CD4-positive, alpha-beta T cell treated with Interferon alpha-2 for 1 hour (primary cell): ENCODE results near the gene DHRS3.
"Not testable (repeated sequence)": the region's sequence is repeated elsewhere in the genome, so short reads cannot be mapped to it uniquely, and the experiment has no call there.

Experiments
- DNase-seq, 2 donors: peaks; one replicate each; pipeline ENCODE4 v3.0.0-alpha.2; 2020 to 2022

The DHRS3 gene

GRCh38 chr1:12551584-12551983 lies 66.4 kb downstream of the DHRS3 start:
- no peak for DNase-seq

- DNase-seq: no peak
Measured at GRCh38 chr1:12549460-12550349, 68.3 kb downstream of the DHRS3 start.

DNA sequence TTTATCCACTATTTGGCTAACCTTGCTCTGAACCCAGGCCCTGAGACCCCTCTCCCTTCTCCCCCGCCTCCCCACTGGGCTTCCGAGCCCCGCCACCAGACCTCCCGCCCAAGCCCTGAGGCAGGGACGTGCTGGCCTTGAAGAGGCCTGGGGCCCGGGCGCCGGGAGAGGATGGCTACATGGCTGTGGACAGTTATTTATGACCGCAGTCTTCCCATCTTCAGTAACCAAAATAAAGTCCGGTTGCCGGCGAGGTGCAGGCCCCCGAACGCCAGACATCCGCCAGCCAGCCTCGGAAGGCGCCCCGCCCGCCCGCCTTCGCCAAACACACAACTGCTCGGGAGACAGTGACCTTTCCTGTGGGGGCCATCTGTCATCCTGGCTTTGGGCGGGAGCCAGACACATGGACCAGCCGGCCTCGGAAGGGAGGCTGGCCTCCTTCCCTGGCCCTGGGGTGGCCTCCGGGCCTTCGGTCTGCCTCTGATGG lies 69.0 kb downstream of the DHRS3 start:
- DNase-seq: no peak

- no peak for DNase-seq
Measured at GRCh38 chr1:12548279-12548972, 69.6 kb downstream of the DHRS3 start.

- no peak for DNase-seq
Measured at GRCh38 chr1:12547586-12548225, 70.3 kb downstream of the DHRS3 start.

DNA sequence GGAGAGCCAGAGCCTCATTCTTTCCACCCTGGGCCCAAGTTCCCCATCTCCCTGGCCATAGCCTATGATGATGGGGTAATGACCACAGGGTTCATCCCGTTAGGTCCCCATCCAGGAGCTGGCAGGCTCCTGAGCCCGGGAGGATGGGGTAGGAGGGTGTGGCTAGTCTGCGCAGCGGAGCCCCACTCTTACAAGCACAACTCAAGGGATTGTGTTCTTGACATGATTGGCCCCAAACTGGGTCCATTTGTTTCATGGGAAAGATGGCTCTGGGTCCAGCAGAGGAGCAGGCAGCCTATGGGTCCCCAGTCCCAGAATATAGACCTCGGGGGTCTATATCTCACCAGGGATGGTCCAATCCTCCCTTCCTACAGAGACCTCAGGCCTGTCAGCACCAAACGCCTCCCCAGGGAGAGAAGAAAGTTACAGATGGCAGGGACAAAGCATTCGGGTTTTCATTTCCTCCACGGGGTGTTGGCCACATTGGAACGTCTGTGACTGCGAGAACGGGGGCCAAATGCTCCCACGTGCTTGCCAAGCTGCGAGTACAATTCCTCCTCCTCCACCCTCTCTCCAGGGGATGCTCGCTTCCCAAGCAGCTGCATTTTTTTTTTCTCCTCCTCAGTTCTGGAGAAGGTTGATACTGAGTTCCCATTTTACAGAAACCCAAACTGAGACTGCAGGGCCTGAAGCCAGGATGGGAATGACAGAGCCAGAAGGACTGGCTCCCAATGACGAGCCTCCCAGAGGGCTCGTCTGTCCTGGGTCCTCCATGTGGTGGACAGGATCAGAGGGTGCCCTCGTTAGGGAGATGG lies 71.0 kb downstream of the DHRS3 start:
- no peak for DNase-seq

GRCh38 chr1:12544992-12545391 lies 73.0 kb downstream of the DHRS3 start:
- DNase-seq: no peak

DNA sequence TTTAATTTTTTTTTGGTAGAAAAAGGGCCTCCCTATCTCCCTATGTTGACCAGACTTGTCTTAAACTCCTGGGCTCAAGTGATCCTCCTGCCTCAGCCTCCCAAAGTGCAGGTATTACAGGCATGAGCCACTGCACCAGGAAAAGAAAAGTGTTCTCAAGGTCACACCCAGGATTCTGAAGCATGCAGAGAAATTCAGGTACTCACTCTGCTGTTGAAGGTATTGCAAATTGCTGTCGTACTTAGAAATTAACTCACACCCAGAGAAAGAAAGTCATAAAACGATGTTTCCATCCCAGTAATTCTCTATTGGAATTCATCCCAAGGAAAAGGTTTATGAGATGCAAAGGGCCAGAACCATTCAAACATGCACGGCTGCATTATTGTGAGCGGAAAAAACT lies 73.7 kb downstream of the DHRS3 start:
- DNase-seq: no peak

DNA sequence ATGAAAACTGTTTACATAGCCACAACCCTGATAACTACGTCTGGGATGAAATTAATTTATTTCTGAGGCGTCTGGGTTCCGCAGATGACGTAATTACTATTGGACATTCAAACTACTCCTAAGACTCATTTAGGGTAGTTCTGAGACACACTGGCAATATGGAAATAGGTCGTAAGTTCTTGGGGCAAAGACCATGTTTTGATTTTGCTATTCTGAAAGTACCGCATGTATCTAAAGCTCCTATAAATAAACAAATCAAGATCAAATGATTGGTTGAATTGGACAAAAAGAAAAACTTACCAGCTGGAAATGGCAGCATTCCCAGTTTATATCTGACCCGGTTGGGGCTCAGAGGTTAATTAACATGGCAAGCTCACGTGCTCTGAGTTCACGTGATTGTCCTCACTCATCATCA lies 74.3 kb downstream of the DHRS3 start:
- DNase-seq: no peak

DNA sequence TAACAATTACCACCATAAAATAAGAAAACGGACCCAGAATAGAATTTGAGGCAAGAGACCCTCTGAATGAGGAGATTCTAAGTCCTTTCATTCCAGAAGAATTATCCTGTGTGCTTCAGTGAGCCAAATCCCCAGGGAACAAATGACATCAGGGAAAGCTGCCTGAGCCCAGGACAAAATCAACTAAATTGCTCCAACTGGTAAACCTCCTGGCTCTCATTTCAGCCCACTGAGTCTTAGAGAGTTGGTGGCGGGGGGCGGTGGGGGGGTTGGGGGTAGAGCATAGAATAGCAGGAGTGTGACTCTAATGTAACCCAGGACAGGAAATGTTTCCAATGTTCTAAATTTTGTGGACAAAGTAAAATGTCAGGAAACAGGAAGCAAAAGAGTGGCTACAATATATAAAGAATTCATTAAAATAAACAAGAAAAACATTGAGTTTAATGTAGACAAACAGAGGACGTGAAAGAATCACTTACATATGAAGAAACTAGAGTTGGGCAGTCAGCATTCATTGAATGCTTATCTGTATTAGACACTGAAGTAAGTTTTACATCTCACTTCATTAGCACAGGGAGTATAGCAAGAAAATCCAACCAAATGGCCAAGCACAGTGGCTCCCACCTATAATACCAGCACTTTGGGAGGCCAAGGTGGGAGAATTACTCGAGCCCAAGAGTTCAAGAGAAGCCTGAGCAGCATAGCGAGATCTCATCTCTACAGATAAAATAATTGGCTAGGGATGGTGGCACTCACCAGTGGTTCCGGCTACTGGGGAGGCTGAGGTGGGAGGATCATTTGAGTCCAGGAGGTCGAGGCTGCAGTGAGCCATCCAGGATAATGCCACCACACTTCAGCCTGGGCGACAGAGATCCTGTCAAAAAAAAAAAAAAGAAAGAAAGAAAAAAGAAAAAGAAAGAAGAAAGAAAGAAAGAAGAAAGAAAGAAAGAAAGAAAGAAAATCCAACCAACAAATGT lies 75.1 kb downstream of the DHRS3 start:
- DNase-seq: no peak

DNA sequence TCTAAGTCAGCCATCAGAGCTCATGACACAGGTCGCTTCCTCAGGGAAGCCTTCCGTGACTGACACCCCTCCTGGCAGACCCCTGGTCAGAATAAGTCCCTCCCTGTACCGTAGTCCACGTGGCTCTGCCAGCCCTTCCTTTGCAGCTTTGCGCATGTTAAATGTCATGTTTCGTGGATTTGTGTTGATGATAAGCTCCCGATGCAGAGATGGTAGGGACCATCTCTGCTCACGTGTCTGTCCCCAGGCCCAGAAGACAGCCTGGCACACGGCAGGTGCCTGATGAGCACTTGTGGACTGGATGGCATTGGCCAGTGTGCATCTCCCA lies 75.9 kb downstream of the DHRS3 start:
- DNase-seq: no peak

DNA sequence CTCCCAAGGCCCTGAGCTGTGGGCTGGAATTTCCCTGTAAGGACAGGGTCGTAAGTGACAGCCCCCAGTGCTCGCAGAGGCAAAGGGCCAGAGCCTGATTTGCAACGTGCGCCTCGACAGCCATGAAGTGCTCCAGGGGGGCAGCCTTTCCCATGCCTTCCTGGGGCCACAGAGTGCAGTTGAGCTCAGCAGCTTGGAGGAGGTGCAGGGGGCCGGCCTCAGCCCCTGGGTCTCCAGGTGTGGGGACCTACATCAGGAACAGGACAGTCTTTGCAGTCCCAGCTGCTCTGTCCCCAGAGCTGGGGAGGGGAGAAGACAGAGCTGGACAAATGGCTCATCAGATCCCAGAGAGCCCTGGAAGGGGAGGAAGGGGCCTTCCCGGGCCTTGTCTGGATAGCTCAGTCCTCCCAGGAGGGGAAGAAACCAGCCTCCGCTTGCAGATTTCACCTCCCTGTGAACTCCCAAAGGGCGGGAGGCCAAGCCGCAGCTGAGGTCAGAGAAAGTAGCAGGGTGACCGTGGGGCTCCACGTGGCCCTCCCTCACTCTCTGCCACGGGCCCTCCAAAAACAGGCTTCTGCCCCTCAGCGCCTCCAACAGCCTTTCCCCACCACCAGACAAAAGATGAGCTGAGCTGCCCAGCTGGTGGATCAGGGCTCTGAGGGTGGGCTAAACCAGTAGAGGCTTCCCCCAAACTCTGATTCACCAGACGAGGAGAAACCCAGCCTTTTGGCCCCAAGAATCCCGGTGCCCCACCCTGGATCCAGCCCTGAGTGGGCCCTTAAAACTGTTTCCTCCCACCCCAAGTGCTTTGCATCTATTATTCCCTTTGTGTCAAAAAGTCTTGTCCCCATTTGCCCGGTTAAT lies 76.5 kb downstream of the DHRS3 start:
- no peak for DNase-seq

DNA sequence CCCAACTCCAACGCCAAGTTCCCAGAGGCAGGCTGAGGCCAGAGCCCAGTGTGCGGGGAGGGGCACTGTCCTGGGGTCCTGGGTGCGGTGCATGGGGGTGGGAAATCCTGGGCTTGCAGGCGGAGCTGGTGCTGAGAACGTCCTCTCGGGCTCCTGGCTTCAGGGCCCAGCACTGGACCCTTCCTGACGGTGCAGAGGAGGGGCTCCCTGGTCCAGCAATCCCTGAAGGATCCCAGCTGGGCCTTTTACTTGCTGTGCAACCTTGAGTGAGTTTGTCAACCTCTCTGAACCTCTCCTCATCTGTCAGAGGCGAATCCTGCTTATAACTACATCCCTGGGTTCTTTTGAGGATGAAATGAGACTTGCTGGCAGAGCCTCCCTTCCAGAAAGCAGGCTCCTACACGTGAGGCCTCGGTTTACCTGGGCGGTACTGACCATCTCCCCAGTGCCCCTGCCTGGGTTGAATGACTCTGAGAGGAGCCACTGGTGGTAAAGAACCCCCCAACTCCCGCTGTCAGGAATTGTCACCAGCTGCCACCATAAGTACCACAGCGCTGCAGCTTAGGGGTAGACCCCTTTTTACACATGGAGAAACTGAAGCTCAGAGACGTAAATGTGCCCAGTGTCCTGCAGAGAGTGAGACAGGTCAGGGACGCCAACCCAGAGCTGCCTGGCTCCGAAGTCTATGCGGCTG lies 77.3 kb downstream of the DHRS3 start:
- DNase-seq: no peak

DNA sequence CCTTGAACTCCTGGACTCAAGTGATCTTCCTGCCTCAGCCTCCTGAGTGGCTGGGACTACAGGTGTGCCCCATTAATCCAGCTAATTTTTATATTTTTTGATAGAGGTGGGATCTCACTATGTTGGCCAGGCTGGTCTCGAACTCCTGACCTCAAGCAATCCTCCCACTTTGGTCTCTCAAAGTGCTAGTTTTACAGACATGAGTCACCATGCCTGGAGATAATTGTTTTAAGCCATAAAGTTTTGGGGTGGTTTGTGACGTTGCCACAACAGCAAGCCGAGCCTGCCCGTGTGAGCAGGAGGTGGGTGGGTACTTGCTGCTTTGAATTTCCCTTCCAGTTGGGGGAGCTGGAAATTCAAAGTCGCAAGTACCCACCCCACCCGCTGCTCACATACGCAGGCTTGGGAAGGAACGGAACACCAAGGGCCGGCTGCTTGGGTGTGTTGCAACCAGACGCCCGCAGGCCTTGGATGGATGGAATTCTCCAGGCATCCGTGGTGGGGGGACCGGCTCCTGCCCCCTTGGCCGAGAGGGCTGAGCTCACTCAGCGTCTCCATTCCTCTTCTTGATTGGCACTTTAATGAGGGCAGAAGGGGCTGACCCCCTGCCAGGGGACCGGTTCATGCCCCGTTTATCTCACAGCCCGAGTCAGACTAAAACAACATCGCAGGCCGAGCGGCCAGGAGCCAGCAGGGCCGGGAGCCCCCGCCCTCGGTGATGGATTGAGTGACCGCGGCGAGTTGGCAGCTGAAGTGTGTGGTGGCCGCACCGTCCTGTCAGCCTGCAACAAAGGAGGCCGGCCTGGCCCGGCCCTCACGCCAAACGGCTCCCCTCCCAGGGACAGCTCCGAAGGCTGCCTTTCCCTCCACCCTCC lies 78.1 kb downstream of the DHRS3 start:
- no peak for DNase-seq

DNA sequence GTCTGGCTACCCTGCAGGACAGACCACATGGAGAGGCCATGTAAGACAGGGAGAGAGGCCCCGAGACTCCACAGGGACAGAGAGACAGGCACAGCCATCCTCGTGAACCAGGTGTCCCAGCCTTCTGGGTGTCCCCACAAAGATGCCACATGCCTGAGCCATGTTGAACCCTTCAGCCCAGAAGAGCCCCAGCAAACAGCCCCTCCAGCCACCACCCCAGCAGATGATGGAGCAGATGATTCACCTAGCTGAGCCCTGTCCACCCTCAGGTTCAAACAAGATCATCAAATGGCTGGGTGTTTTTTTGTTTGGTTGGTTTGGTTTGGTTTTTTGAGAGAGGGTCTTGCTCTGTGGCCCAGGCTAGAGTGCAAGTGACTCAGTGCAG lies 78.7 kb downstream of the DHRS3 start:
- DNase-seq: no peak

DNA sequence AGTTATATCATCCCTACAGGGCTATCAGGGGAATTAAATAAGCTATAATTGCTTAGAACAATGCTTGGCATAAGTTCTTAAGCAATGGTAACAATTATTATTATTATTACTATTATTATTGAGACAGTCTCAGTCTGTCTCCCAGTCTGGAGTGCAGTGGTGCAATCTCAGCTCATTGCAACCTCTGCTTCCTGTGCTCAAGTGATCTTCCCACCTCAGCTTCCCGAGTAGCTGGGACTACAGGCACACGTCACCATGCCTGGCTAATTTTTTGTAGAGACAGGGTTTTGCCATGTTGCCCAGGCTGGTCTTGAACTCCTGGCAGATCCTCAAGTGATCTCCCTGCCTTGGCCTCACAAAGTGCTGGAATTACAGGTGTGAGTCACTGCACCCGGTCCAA lies 79.5 kb downstream of the DHRS3 start:
- DNase-seq: not testable (repeated sequence)

DNA sequence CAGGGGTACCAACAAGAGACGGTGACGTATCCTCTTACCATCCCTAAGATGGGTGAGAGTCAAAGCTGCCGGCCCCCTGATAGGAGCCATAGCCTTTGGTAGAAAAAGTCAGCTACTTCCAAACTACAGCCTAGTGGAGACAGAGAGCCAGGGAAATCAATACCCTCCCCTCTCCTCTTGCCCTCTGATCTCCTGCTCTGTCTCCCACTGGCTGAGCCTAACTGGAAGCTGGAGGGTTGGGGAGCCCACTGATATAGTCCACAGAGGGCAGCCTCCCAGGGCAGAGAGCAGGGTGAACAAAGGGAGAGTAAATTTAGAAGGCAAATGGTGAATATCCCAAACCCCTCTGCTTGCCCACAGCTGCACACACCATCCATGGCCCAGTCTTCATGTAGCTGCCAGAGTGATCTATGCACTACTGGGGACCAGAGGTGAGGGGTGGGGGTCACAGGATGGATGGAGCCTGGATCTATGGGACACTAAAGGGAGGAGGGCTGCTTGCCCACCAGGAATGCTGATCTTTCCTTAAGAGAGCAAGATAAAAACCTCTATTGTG lies 80.0 kb downstream of the DHRS3 start:
- DNase-seq: no peak

- DNase-seq: no peak
Measured at GRCh38 chr1:12537294-12537693, 80.7 kb downstream of the DHRS3 start.
